ENCODE results near the gene SHISA7.

SHISA7 gene

DNA sequence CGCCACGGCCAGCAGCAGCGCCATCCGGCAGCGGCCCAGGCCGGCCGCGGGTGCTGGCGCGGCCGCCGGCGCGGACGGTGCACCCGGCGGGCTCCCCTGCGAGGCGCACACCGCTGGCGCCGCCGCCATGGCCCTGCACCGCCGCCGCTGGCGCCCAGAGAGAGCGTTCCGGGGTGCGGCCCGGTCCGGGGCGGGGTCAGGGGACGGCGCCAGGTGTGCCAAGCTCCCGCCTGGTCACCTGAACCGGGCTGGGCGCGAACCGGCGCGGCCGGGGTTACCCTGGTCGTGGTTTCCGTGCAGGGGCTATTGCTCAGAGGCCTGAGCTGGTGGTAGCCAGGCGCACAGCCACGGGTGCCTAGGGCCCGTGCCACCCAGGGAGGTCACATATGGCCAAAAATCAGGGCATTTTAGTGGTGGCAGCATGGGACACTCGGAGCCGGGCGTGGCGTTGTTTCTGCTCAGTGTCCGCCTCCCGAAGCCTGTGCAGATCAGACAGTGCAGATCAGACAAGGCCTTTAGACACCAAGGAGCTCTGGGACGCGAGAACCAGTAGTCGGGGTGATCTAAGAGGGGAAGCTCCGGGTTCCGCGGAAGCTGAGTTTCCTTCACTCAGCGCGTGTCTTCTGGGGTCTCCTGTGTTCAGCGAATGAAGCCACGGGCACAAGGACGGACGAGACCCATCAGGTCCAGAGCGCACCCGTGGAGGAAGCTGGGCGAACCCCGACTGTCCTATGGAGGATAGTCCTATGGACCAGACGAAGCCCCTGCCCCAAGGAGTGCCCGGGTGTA lies 58.8 kb downstream of the SHISA7 start, which contains the start of gene TMEM238:
Gene TMEM238, minus strand, starts transcription at position 162 of the 789 bp plus-strand sequence. Its CDS starts 33 bp downstream, at position 129.
- Histone ChIP-seq H3K9ac (peak within 1 kb of the TSS; percentile 90 to 99 (median 96)), H3K36me3 (peaks cover 29 to 33% (median 31%) of the 10 kb centered on the region in 11 experiments), H4K20me1 (peaks cover 34 to 36% (median 35%) of the 10 kb centered on the region in 11 experiments), H3K27ac (peak within 1 kb of the TSS; percentile 85 to 95 (median 92)), H3K9me3 (replicated peaks in 1 of 11) (no peaks in the 10 kb centered on the region), H3K4me3 (peak within 1 kb of the TSS; percentile 81 to 99 (median 94)), H3K27me3 (no peaks in the 10 kb centered on the region), H3K4me2 (peak within 1 kb of the TSS; percentile 95 to 100 (median 100)), H3K4me1 (peaks cover 45 to 58% (median 50%) of the 10 kb centered on the region in 10 experiments)
- TF ChIP-seq Cebpa-rat (IDR thresholded peaks at IDR 0.05): no peak

GRCh38 chr19:55383279-55384130 lies 59.6 kb downstream of the SHISA7 start:
- Histone ChIP-seq H3K9me3 (replicated peaks in 1 of 11) (no peaks in the 10 kb centered on the region), H3K36me3 (peaks cover 21 to 25% (median 22%) of the 10 kb centered on the region in 11 experiments), H3K27me3 (no peaks in the 10 kb centered on the region), H3K27ac (peak overlapping the region; percentile 85 to 95 (median 92)), H3K9ac (peak overlapping the region; percentile 90 to 99 (median 96)), H3K4me3 (peak overlapping the region; percentile 81 to 99 (median 94)), H3K4me2 (peak overlapping the region; percentile 95 to 100 (median 100)), H4K20me1 (peaks cover 26 to 27% (median 27%) of the 10 kb centered on the region in 11 experiments), H3K4me1 (peaks cover 37 to 50% (median 42%) of the 10 kb centered on the region in 10 experiments)
- TF ChIP-seq Cebpa-rat (IDR thresholded peaks at IDR 0.05): no peak

DNA sequence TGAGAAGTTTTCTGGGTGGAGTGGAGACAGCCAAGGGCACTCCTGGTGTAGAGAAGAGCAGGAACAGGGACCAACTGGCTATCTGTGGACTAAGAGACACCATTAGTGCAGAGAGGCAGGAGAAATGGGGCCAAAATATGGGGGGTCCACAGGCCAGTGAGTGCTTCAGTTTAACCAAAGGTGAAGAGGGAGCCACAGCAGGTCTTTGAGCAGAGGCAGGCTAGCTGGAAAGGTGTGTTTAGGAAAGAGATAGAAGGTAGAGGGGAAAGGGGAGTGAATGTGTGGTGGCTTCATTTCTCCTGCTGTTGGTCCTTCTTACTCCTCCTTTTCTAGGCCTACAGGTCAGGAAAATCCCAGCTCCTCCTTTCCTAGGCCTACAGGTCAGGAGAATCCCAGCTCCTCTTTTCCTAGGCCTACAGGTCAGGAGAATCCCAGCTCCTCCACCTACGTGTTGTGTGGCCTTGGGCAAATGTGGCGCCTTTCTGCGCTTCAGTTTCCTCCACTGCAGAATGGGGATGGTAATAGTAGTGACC lies 60.5 kb downstream of the SHISA7 start:
- no peak for TF ChIP-seq Cebpa-rat (IDR thresholded peaks at IDR 0.05)
- Histone ChIP-seq H3K4me2 (peak overlapping the region; percentile 95 to 100 (median 100)), H3K27ac (peak overlapping the region in 5 of 11 experiments; percentile 85 to 95 (median 94); a peak in 10 of 22 replicates), H3K36me3 (peaks cover 12 to 15% (median 13%) of the 10 kb centered on the region in 11 experiments), H3K4me3 (peak overlapping the region in 9 of 10 experiments; percentile 81 to 99 (median 95); a peak in 17 of 20 replicates), H3K9me3 (replicated peaks in 1 of 11) (no peaks in the 10 kb centered on the region), H3K9ac (peak overlapping the region; percentile 76 to 99 (median 96); a peak in 20 of 22 replicates), H4K20me1 (peaks cover 17 to 22% (median 18%) of the 10 kb centered on the region in 11 experiments), H3K4me1 (peaks cover 28 to 41% (median 34%) of the 10 kb centered on the region in 10 experiments), H3K27me3 (peaks cover 0 to 7% (median 4%) of the 10 kb centered on the region in 11 experiments; a peak in 17 of 22 replicates)

GRCh38 chr19:55382013-55382412 lies 61.1 kb downstream of the SHISA7 start:
- no peak for TF ChIP-seq Cebpa-rat (IDR thresholded peaks at IDR 0.05)
- Histone ChIP-seq H3K4me3 (no peak overlapping the region), H4K20me1 (peaks cover 11 to 18% (median 12%) of the 10 kb centered on the region in 11 experiments), H3K4me1 (peaks cover 22 to 35% (median 28%) of the 10 kb centered on the region in 10 experiments), H3K9ac (peak overlapping the region in 2 of 11 experiments; percentile 96 to 97; a peak in 2 of 22 replicates), H3K9me3 (replicated peaks in 1 of 11) (no peaks in the 10 kb centered on the region), H3K36me3 (peaks cover 6 to 10% (median 8%) of the 10 kb centered on the region in 11 experiments), H3K4me2 (peak overlapping the region; percentile 95 to 100 (median 100); a peak in 21 of 22 replicates), H3K27me3 (peaks cover 0 to 11% (median 8%) of the 10 kb centered on the region in 11 experiments; a peak in 18 of 22 replicates), H3K27ac (no peak overlapping the region)

- H3K4me1 ChIP-seq: peaks cover 17 to 33% (median 24%) of the 10 kb centered on the region in 10 experiments
- TF ChIP-seq Cebpa-rat (IDR thresholded peaks at IDR 0.05): no peak
- H3K4me2 ChIP-seq: no peak overlapping the region
- H3K4me3 ChIP-seq: no peak overlapping the region
- H3K27ac ChIP-seq: no peak overlapping the region
- H3K9me3 ChIP-seq (replicated peaks in 1 of 11): no peaks in the 10 kb centered on the region
- peaks cover 17 to 34% (median 27%) of the 10 kb centered on the region in 11 experiments for H3K27me3 ChIP-seq
- no peak overlapping the region for H3K9ac ChIP-seq
- H4K20me1 ChIP-seq: peaks cover 0 to 6% (median 0%) of the 10 kb centered on the region in 11 experiments; a peak in 4 of 22 replicates
- H3K36me3 ChIP-seq: no peaks in the 10 kb centered on the region
Measured at GRCh38 chr19:55379174-55379573, 63.9 kb downstream of the SHISA7 start.
